HG03108 (cell line): ENCODE measurements around the gene RPGRIP1.
"Not testable (repeated sequence)": the region's sequence is repeated elsewhere in the genome, so short reads cannot be mapped to it uniquely, and the experiment has no call there.

ENCODE experiments used
- ATAC-seq: cut with Tn5 transposase; IDR thresholded peaks from one replicate; pipeline ENCODE4 v1.9.1; 2021; ENCODE audit warnings: moderate library complexity; ENCODE audit not compliant: unreplicated experiment

RPGRIP1 gene

DNA sequence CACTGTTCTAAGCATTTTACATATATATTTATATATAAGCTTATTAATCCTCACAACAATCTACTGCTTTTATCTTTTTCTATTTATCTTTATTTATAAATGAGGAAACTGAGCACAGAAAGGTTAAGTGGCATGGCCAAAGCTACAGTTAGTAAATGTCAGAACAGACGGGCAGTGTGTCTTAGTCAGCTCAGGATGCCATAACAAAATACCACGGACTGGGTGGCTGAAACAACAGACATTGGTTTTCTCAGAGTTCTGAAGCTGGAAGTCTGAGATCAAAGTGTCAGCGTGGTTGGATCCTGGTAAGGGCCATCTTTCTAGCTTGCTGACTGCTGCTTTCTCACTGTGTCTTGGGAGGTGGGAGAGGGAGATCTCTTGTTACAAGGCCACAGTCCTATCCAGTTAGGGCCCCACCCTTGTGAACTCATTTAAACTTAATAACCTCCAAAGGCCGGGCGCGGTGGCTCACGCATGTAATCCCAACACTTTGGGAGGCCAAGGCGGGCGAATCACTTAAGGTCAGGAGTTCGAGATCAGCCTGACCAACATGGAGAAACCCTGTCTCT is 19.8 kb downstream of the RPGRIP1 start:
- ATAC-seq, result no peak

DNA sequence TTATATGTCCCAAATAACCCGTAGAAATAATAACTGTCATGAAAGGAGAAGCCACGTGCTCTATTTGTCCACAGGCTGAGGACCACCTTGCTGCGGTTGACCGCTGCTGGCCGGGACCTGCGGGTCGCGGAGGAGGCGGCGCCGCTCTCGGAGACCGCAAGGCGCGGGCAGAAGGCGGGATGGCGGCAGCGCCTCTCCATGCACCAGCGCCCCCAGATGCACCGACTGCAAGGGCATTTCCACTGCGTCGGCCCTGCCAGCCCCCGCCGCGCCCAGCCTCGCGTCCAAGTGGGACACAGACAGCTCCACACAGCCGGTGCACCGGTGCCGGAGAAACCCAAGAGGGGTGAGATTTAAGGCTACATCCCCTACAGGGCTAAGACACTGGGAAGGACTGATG is 21.0 kb downstream of the RPGRIP1 start:
- ATAC-seq, result no peak

- no peak for ATAC-seq
Observed at GRCh38 chr14:21302013-21302835, 22.3 kb downstream of the RPGRIP1 start.

GRCh38 chr14:21302836-21303140 is 22.9 kb downstream of the RPGRIP1 start:
- not testable (repeated sequence) for ATAC-seq

DNA sequence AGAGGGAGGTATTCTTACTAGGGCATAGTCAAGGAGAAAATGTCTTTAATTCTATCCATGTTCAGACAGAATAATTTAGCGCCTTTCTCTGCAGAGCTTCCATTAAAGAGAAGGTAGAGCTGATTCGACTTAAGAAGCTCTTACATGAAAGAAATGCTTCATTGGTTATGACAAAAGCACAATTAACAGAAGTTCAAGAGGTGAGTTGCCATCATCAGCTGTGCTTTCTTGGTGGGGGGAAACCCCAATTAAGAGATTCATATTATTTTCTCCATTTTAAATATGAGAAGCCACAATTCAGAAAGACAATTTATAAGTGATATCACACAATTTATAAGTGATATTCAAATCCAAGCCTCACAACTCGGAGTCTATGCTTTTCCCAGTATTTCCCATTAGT is 27.8 kb downstream of the RPGRIP1 start:
- ATAC-seq, result no peak

DNA sequence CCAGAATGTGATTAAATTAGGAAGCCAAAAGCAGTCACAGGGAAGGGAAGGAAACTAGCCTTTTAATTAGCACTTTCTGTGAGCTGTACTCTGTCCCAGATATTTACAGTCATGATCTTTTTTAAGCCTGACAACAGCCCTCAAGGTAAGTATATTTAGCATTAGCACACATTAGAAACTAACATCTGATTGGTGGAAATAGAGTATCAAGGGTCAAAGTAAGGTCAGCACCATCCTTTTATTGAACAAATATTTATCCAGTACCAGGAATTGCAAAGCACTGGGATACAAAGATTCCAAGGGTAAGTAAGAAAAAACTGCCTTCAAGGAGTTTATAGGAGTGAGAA is 28.2 kb downstream of the RPGRIP1 start:
- peak; percentile 14 for ATAC-seq

DNA sequence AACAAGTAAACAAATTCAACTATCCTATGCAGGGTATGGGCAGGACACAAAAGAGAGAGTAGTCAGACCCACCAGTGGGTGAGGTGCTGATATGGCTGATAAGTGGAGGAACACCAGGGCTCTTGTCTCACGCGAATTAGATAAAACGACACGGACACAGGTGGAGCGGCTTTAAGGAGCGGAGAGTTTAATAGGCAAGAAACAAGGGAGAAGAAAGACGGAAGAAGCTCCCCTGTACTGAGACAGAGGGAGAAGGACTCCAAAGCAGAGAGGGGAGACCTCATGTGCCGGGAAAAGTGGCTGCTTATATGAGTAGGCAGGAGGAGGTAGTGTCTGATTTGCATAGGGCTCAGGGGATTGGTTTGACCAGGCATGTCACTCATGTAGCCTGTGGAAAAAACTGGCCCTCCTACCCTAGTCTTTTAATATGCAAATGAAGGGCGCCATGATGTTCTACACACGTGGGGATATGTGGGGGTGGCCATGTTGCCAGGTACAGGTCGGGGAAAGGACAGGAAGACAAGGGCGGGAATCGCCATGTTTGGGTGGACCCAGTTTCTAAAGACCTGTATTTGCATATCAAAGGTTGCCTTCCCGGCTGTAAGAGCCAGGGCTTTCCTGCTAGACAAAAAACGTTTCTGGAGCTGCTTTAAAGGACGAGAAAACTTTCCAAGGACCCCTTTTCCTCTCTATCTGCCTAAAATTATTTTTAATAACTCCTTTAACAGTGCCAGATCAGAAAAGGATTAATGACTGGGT is 28.8 kb downstream of the RPGRIP1 start:
- peak; percentile 68 for ATAC-seq

DNA sequence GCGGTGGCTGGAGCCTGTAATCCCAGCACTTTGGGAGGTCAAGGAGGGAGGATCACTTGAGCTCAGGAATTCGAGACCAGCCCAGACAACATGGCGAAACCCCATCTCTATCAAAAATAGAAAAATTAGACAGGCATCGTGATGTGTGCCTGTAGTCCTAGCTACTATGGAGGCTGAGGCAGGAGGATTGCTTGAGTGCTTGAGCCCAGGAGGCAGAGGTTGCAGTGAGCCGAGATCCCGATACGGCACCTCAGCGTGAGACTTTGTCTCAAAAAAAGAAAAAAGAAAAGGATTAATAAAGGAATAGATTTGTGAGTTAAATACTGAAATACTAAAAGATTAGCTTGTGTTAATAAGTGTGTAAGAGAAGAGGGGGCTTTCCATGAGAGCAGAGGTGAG is 29.4 kb downstream of the RPGRIP1 start:
- ATAC-seq, result no peak

DNA sequence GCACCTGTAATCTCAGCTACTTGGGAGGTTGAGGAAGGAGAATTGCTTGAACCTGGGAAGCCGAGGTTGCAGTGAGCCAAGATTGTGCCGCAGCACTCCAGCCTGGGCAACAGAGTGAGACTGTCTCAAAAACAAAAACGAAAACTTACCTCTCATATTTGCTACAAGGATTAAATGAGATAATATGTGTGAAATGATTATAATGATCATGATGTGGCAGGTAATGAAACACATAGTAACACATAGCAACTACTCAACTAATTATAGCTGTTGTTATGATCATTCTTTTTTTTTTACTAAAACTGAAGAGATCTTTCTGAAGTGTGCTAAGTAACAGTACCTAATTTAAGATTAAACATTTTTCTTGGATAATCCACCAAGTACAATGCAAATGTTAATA is 30.1 kb downstream of the RPGRIP1 start:
- no peak for ATAC-seq

DNA sequence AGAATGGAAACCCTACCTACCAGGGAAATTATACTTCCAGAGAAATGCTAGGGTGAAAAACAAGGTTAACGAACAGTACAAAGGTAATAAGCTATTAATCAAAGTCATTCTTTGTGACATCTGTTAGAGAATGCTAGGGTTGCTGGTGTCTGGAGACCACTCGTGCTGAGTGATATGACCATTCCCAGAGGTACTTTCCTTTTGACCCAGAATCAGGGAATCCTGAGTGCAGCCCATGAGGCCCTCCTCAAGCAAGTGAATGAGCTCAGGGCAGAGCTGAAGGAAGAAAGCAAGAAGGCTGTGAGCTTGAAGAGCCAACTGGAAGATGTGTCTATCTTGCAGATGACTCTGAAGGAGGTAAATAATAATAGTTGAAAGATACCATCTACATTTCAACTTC is 31.7 kb downstream of the RPGRIP1 start:
- ATAC-seq, result no peak

DNA sequence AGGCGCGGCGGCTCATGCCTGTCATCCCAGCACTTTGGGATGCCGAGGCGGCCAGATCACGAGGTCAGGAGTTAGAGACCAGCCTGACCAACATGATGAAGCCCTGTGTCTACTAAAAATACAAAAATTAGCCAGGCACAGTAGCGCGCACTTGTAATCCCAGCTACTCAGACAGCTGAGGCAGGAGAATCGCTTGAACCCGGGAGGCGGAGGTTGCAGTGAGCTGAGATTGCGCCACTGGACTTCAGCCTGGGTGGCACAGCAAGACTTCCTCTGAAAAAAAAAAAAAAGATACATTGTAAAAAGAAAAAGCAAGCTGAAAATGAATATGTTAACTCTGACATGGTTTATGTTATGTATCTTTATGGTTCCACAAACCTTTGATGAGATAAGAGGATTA is 33.6 kb downstream of the RPGRIP1 start:
- no peak for ATAC-seq

- no peak for ATAC-seq
Observed at GRCh38 chr14:21317398-21317797, 37.5 kb downstream of the RPGRIP1 start.

DNA sequence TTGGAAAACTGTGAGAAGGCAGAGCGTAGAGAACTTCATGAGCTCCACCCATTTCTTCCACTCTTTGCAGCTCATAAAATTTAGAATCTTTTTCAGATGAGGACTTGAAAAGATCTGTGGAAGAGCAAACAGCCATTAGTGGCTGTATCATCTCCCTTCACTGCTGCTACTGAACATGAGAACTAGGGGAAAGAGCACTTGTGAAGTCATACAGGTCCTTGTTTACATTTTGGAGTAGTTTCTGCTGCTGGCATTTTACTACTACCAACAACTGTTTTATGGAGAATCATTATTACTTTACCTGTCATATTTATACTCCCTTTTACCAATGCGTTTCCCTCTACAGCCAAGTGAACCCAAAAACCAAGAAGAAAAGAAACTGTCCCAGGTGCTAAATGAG is 41.0 kb downstream of the RPGRIP1 start:
- no peak for ATAC-seq

GRCh38 chr14:21322716-21323115 is 42.8 kb downstream of the RPGRIP1 start:
- ATAC-seq, result no peak

DNA sequence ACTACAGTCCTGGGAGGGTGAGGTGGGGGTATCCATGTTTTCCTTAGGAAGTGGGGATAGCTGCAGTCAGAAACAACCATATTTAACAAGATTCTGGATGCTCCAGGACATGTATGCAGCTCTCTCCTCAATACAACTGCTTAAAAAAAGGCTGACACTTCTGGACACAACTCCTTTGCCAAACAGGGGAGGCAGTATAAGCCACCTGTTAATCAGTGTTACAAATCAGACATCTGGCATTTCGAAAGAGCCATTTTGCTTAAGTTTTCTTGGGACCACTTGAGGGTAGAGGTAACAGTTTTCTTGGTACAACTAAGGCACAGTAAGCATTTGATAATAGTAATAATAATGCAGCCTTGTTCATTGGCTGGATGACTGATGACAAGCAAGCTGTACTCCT is 47.1 kb downstream of the RPGRIP1 start:
- ATAC-seq, result no peak
